ENCODE results near the gene SYTL3.
"Not testable (repeated sequence)": the region's sequence is repeated elsewhere in the genome, so short reads cannot be mapped to it uniquely, and the experiment has no call there.

Gene SYTL3

DNA sequence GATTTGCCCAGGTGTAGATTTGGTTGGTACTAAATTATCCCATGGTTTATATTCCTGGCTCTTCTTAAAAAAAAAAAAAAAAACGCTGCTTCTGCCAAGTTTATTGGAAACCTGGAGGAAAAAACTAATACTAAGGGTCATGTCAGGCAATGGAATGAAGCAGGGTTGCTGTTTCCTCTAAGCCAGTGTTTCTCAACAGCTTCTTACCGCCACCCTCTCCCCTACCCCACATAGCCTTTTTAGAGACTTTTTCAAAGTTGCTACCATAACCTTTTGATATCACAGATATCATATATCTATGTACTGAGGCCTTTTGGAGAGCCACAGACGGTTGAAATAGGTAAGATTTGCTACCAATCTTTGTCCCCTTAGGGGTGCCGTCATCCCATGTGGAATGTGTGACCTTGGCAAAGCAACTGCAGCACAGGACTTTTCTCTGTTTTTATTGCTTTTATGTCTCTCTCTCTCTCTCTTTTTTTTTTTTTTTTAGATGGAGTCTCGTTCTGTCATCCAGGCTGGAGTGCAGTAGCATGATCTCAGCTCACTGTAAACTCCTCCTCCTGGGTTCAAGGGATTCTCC lies 35.0 kb downstream of the SYTL3 start:
- no peaks in the 10 kb centered on the region for H3K36me3 ChIP-seq (ENCODE audit: control insufficient read depth, insufficient read depth, low read length)
- 100% methylated on average over 2 of the region's 5 CpGs for WGBS, 2 experiments (ENCODE audit: insufficient coverage in 2 of 2)
- no peaks in the 10 kb centered on the region for H3K9me3 ChIP-seq (ENCODE audit: control insufficient read depth, low read length)
- no peaks in the 10 kb centered on the region for H3K4me1 ChIP-seq (ENCODE audit: control insufficient read depth, insufficient read depth, low read length, poor library complexity, severe bottlenecking)
- H3K27ac ChIP-seq (ENCODE audit: low read depth, low read length, severe bottlenecking), result no peak overlapping the region
- H3K4me3 ChIP-seq (ENCODE audit: extremely low read depth, insufficient read depth, low read length, poor library complexity, severe bottlenecking), result no peak overlapping the region

DNA sequence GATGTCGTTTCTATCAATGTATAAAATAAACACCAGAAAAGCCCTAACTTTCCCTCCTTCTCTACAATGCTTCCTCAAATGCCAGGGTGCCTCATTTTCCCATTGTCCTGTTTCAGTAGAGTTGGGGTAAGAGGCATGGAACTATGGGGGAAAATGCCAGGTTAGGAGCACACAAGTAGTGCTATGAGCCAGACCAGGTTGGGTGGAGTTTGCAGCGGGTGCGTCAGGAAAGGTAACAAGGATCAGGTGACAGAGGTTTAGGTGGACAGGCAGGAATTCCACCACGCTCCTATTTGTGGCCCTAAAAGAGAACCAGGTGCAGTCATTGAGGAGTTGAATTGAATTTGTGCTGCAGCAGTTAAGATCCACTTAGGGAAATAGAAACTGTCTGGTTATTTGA lies 36.5 kb downstream of the SYTL3 start:
- WGBS, 2 experiments (ENCODE audit: insufficient coverage in 2 of 2), result 78 to 79% methylated on average over 3 to 4 of the region's 4 CpGs
- no peaks in the 10 kb centered on the region for H3K4me1 ChIP-seq (ENCODE audit: control insufficient read depth, insufficient read depth, low read length, poor library complexity, severe bottlenecking)
- no peak overlapping the region for H3K4me3 ChIP-seq (ENCODE audit: extremely low read depth, insufficient read depth, low read length, poor library complexity, severe bottlenecking)
- no peak overlapping the region for H3K27ac ChIP-seq (ENCODE audit: low read depth, low read length, severe bottlenecking)
- H3K36me3 ChIP-seq (ENCODE audit: control insufficient read depth, insufficient read depth, low read length), result no peaks in the 10 kb centered on the region
- no peaks in the 10 kb centered on the region for H3K9me3 ChIP-seq (ENCODE audit: control insufficient read depth, low read length)

DNA sequence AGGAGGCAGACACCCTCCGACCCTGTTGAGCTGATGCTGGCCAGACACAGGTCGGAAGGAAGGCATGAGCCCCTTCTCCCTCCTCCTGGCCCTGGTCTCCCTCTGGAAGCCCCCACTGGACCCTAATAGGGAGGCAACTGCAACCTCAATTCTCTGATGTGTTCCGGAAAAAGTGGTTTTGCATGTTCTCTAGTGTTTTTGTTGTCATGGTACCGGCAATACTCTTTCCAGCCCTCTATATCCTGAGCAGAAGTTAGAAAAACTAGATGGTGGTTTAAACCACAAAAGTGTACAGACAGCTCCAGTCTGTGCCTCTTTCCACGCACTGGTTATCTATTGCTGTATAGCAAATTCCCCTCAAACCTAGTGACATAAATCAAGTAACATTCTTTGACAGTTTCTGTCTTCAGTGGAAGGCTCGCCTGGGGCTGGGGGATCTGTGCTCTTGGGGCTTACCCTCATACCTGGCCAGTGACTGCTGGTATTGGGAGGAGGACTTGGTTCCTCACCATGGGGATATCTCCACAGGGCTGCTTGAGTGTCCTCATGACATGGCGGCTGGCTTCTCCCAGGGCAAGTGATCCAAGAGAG lies 37.0 kb downstream of the SYTL3 start:
- Histone ChIP-seq H3K9me3 (ENCODE audit: control insufficient read depth, low read length) (no peaks in the 10 kb centered on the region), H3K4me3 (ENCODE audit: extremely low read depth, insufficient read depth, low read length, poor library complexity, severe bottlenecking) (no peak overlapping the region), H3K27ac (ENCODE audit: low read depth, low read length, severe bottlenecking) (no peak overlapping the region), H3K4me1 (ENCODE audit: control insufficient read depth, insufficient read depth, low read length, poor library complexity, severe bottlenecking) (no peaks in the 10 kb centered on the region), H3K36me3 (ENCODE audit: control insufficient read depth, insufficient read depth, low read length) (no peaks in the 10 kb centered on the region)
- 77 to 92% methylated on average over 2 to 6 of the region's 7 CpGs for WGBS, 2 experiments (ENCODE audit: insufficient coverage in 2 of 2)

DNA sequence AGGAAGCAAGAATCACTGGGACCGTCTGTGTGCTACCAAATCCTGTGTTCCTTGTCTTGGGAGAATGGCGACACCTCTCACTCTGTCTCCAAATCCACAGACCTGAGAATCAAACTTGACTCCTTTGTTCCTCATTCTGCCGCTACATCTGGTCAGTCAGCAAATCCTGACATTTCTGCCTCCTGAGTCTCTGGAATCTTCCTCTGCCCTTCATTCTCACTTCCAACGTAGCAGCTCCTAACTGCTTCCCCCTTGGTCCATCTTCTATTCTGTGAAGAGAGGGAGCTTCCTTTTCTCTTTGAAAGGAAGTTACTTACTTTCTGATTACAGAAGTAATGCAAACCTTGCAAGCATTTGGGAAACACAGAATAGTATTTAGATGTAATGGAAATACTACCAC lies 37.7 kb downstream of the SYTL3 start:
- Histone ChIP-seq H3K27ac (ENCODE audit: low read depth, low read length, severe bottlenecking) (no peak overlapping the region), H3K4me3 (ENCODE audit: extremely low read depth, insufficient read depth, low read length, poor library complexity, severe bottlenecking) (no peak overlapping the region), H3K36me3 (ENCODE audit: control insufficient read depth, insufficient read depth, low read length) (no peaks in the 10 kb centered on the region), H3K4me1 (ENCODE audit: control insufficient read depth, insufficient read depth, low read length, poor library complexity, severe bottlenecking) (no peaks in the 10 kb centered on the region), H3K9me3 (ENCODE audit: control insufficient read depth, low read length) (no peaks in the 10 kb centered on the region)
- WGBS, 2 experiments (ENCODE audit: insufficient coverage in 2 of 2), result 94 to 100% methylated on average over 1 to 3 of the region's 4 CpGs

DNA sequence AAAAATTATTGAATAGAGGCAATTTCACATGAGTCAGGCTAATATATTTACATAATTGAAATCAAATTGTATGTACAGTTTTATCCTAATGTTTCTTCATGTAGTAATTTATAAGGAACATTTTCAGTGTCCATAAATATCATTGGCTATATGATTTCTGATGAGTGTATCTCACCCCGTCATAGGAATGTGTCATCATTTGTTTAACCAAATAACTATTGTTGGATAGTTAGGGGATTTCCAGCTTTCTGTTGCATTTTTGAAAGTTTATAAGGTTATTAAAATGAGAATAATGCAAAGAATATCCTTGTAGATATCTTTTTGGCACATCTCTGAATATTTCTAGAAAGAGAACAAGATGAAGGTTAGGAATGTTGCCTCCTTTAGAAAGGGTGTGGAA lies 39.0 kb downstream of the SYTL3 start:
- H3K36me3 ChIP-seq (ENCODE audit: control insufficient read depth, insufficient read depth, low read length), result no peaks in the 10 kb centered on the region
- WGBS, 2 experiments (ENCODE audit: insufficient coverage in 2 of 2), result no CpG with 5 or more reads among the region's 1 CpG
- no peaks in the 10 kb centered on the region for H3K4me1 ChIP-seq (ENCODE audit: control insufficient read depth, insufficient read depth, low read length, poor library complexity, severe bottlenecking)
- no peaks in the 10 kb centered on the region for H3K9me3 ChIP-seq (ENCODE audit: control insufficient read depth, low read length)
- H3K4me3 ChIP-seq (ENCODE audit: extremely low read depth, insufficient read depth, low read length, poor library complexity, severe bottlenecking), result no peak overlapping the region
- no peak overlapping the region for H3K27ac ChIP-seq (ENCODE audit: low read depth, low read length, severe bottlenecking)

DNA sequence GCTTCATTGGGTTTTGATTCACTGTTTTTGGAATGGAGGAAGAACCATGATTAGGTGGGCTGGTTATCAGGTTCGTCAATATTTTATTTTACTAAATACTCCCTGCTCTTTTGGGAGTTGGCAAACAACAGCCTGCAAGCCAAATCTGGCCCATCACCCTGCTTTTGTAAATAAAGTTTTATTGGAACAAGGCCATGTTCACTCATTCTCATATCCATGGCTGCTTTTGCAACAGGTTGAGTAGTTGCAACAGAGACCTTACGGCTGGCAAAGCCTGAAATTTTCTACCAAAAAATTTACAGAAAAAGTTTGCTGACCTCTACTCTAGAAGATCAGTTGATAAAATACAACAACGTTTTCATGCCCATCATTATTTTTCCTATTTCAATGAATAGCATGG lies 45.1 kb downstream of the SYTL3 start:
- Histone ChIP-seq H3K4me1 (ENCODE audit: control insufficient read depth, insufficient read depth, low read length, poor library complexity, severe bottlenecking) (peaks cover 5% of the 10 kb centered on the region), H3K4me3 (ENCODE audit: extremely low read depth, insufficient read depth, low read length, poor library complexity, severe bottlenecking) (no peak overlapping the region), H3K36me3 (ENCODE audit: control insufficient read depth, insufficient read depth, low read length) (no peaks in the 10 kb centered on the region), H3K9me3 (ENCODE audit: control insufficient read depth, low read length) (peaks cover 8% of the 10 kb centered on the region), H3K27ac (ENCODE audit: low read depth, low read length, severe bottlenecking) (no peak overlapping the region)
- 100% methylated on average over 1 of the region's 3 CpGs for WGBS, 2 experiments (ENCODE audit: insufficient coverage in 2 of 2)

DNA sequence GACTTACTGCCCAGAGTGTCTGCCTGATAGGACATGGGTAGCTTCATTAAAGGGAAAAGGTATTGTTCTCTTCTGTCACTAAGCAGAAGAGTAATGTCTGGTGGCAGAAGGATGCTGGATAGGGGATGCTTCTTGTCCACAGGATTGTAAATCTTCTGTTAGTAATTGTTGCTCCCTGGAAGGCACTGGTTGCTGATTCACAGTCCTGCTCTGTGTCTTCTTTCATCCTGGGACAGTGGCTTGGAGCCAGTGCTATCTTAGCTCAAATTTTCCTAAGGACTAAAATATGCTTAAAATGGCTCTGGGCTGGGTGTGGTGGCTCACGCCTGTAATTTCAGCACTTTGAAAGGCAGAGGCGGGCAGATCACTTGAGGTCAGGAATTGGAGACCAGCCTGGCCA lies 48.0 kb downstream of the SYTL3 start:
- H3K9me3 ChIP-seq (ENCODE audit: control insufficient read depth, low read length), result peaks cover 8% of the 10 kb centered on the region
- H3K4me3 ChIP-seq (ENCODE audit: extremely low read depth, insufficient read depth, low read length, poor library complexity, severe bottlenecking), result no peak overlapping the region
- 100% methylated on average over 1 to 2 of the region's 2 CpGs for WGBS, 2 experiments (ENCODE audit: insufficient coverage in 2 of 2)
- no peaks in the 10 kb centered on the region for H3K36me3 ChIP-seq (ENCODE audit: control insufficient read depth, insufficient read depth, low read length)
- H3K4me1 ChIP-seq (ENCODE audit: control insufficient read depth, insufficient read depth, low read length, poor library complexity, severe bottlenecking), result peaks cover 5% of the 10 kb centered on the region
- no peak overlapping the region for H3K27ac ChIP-seq (ENCODE audit: low read depth, low read length, severe bottlenecking)

DNA sequence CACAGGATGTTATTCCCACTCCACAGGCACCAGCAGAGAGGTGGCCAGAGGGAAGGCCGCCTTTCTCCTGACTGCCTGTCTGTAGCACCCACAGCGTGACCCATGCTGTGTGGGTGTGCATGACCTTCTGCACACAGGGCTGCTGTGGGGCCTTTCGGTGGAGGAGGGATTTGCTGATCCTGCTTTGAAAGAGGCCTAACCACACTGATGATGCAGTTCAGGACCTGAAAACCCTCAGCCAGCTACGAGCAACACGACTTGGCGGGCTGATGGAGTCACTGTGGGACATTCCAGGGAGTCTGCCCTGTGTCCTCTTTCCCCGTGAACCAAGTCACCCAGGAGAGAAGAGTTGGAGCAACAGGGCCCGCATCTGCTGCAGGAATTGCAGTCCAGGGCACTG lies 49.1 kb downstream of the SYTL3 start:
- peaks cover 8% of the 10 kb centered on the region for H3K9me3 ChIP-seq (ENCODE audit: control insufficient read depth, low read length)
- no peak overlapping the region for H3K27ac ChIP-seq (ENCODE audit: low read depth, low read length, severe bottlenecking)
- H3K4me1 ChIP-seq (ENCODE audit: control insufficient read depth, insufficient read depth, low read length, poor library complexity, severe bottlenecking), result peaks cover 5% of the 10 kb centered on the region
- 89 to 97% methylated on average over 6 to 7 of the region's 8 CpGs for WGBS, 2 experiments (ENCODE audit: insufficient coverage in 2 of 2)
- H3K4me3 ChIP-seq (ENCODE audit: extremely low read depth, insufficient read depth, low read length, poor library complexity, severe bottlenecking), result no peak overlapping the region
- H3K36me3 ChIP-seq (ENCODE audit: control insufficient read depth, insufficient read depth, low read length), result no peaks in the 10 kb centered on the region

DNA sequence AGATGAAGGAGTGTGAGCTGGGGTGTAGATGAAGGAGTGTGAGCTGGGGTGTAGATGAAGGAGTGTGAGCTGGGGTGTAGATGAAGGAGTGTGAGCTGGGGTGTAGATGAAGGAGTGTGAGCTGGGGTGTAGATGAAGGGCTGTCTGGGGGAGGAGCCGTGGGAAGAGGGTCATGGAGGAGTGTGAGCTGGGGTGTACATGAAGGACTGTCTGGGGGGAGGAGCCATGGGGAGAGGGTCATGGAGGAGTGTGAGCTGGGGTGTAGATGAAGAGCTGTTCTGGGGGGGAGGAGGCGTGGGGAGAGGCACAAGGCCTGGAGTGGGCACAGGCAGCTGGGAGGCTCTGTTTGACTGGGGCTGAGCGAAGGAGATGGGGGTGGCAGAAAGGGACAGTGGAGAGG lies 51.4 kb downstream of the SYTL3 start:
- 96% methylated on average over 3 of the region's 3 CpGs; no CpG with 5 or more reads in 1 of the 2 experiments for WGBS, 2 experiments (ENCODE audit: insufficient coverage in 2 of 2)
- H3K4me1 ChIP-seq (ENCODE audit: control insufficient read depth, insufficient read depth, low read length, poor library complexity, severe bottlenecking); H3K9me3 ChIP-seq (ENCODE audit: control insufficient read depth, low read length); H3K27ac ChIP-seq (ENCODE audit: low read depth, low read length, severe bottlenecking); H3K36me3 ChIP-seq (ENCODE audit: control insufficient read depth, insufficient read depth, low read length); H3K4me3 ChIP-seq (ENCODE audit: extremely low read depth, insufficient read depth, low read length, poor library complexity, severe bottlenecking): not testable (repeated sequence)

DNA sequence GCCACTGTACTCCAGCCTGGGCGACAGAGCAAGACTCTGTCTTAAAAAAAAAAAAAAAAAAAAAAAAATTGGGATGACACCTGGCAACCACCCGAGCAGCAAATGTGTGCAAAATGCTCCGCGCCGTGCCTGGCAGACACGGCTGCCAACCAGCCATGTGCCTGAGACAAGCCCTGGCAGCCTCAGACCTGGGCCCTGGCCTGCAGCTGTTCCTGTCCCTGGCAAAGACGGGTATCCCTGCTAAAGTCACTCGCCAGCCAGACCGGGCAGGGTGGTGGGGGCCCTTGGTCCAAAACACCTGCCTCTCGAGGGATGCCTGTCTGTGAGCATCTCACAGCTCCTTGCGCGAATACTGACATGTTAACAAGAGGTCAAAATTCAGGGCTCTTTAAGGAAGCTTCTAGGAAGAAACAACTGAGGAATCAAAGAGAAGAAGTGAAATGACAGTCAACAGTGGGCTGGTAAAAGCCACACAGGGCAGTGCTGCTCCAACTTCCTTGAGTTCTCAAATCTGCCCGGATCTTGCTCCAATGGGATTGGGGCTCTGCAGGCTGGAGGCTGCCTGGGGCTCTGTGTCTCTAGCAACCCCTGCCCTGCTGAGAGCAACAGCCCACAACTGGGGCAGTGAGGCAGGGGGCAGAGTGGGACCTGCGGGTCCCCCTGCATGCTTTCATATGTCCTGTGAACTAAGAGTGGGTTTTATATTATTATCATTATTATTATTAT lies 53.4 kb downstream of the SYTL3 start:
- H3K9me3 ChIP-seq (ENCODE audit: control insufficient read depth, low read length), result no peaks in the 10 kb centered on the region
- 90 to 97% methylated on average over 8 to 12 of the region's 14 CpGs for WGBS, 2 experiments (ENCODE audit: insufficient coverage in 2 of 2)
- no peaks in the 10 kb centered on the region for H3K36me3 ChIP-seq (ENCODE audit: control insufficient read depth, insufficient read depth, low read length)
- H3K4me1 ChIP-seq (ENCODE audit: control insufficient read depth, insufficient read depth, low read length, poor library complexity, severe bottlenecking), result peaks cover 19% of the 10 kb centered on the region
- H3K27ac ChIP-seq (ENCODE audit: low read depth, low read length, severe bottlenecking), result no peak overlapping the region
- H3K4me3 ChIP-seq (ENCODE audit: extremely low read depth, insufficient read depth, low read length, poor library complexity, severe bottlenecking), result no peak overlapping the region

All from mesodermal cell (in vitro differentiated cells).